ENCODE measurements around the gene ENC1.

DNA sequence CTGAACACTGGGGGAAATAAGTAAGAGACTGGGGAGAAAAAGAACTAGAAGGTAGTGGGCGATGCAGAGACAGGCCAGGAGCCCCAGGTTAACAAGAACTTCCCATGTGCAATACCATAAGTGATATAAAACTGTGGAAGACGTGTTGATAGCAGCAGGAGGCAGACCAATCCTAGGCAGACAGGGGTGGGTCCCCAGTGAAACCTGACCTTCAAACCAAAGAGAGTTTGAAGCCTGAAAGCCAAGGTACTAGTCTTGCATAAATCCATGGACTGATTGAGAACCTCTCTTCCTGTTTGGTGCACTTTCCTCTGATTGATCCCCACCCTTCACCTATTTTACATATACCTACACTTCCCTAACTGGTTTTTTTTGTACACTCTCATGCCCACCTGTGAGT lies 29.3 kb upstream of the ENC1 start:
- TF ChIP-seq, protein P1, sequence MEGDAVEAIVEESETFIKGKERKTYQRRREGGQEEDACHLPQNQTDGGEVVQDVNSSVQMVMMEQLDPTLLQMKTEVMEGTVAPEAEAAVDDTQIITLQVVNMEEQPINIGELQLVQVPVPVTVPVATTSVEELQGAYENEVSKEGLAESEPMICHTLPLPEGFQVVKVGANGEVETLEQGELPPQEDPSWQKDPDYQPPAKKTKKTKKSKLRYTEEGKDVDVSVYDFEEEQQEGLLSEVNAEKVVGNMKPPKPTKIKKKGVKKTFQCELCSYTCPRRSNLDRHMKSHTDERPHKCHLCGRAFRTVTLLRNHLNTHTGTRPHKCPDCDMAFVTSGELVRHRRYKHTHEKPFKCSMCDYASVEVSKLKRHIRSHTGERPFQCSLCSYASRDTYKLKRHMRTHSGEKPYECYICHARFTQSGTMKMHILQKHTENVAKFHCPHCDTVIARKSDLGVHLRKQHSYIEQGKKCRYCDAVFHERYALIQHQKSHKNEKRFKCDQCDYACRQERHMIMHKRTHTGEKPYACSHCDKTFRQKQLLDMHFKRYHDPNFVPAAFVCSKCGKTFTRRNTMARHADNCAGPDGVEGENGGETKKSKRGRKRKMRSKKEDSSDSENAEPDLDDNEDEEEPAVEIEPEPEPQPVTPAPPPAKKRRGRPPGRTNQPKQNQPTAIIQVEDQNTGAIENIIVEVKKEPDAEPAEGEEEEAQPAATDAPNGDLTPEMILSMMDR (IDR thresholded peaks at IDR 0.05; ENCODE audit: insufficient read depth, low read length), result no peak
- no peak for TF ChIP-seq POLR2AphosphoS5 (IDR thresholded peaks at IDR 0.05; ENCODE audit: low read depth)
- TF ChIP-seq, protein P2, sequence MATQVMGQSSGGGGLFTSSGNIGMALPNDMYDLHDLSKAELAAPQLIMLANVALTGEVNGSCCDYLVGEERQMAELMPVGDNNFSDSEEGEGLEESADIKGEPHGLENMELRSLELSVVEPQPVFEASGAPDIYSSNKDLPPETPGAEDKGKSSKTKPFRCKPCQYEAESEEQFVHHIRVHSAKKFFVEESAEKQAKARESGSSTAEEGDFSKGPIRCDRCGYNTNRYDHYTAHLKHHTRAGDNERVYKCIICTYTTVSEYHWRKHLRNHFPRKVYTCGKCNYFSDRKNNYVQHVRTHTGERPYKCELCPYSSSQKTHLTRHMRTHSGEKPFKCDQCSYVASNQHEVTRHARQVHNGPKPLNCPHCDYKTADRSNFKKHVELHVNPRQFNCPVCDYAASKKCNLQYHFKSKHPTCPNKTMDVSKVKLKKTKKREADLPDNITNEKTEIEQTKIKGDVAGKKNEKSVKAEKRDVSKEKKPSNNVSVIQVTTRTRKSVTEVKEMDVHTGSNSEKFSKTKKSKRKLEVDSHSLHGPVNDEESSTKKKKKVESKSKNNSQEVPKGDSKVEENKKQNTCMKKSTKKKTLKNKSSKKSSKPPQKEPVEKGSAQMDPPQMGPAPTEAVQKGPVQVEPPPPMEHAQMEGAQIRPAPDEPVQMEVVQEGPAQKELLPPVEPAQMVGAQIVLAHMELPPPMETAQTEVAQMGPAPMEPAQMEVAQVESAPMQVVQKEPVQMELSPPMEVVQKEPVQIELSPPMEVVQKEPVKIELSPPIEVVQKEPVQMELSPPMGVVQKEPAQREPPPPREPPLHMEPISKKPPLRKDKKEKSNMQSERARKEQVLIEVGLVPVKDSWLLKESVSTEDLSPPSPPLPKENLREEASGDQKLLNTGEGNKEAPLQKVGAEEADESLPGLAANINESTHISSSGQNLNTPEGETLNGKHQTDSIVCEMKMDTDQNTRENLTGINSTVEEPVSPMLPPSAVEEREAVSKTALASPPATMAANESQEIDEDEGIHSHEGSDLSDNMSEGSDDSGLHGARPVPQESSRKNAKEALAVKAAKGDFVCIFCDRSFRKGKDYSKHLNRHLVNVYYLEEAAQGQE (IDR thresholded peaks at IDR 0.05; ENCODE audit: insufficient replicate concordance, low read depth), result no peak
- no peak for TF ChIP-seq GABPA (IDR thresholded peaks at IDR 0.05; ENCODE audit: low read depth)
